ENCODE results near the gene CAMTA1.
"Not testable (repeated sequence)": the region's sequence is repeated elsewhere in the genome, so short reads cannot be mapped to it uniquely, and the experiment has no call there.

CAMTA1 gene

GRCh38 chr1:7135493-7135892, 350.2 kb downstream of the CAMTA1 start:
- no peak for DNase-seq (ENCODE audit: low read depth)
- no peak for TF ChIP-seq CTCF (conservative IDR thresholded peaks at IDR 0.05; ENCODE audit: low read depth, low read length)
- no peak overlapping the region for H3K4me3 ChIP-seq (ENCODE audit: low read depth, low read length)

- H3K4me3 ChIP-seq (ENCODE audit: low read depth, low read length): no peak overlapping the region
- TF ChIP-seq CTCF (conservative IDR thresholded peaks at IDR 0.05; ENCODE audit: low read depth, low read length): no peak
- no peak for DNase-seq (ENCODE audit: low read depth)
These were observed 351.1 kb downstream of the CAMTA1 start for GRCh38 chr1:7136166-7136953.

- TF ChIP-seq CTCF (conservative IDR thresholded peaks at IDR 0.05; ENCODE audit: low read depth, low read length): no peak
- DNase-seq (ENCODE audit: low read depth): no peak
- no peak overlapping the region for H3K4me3 ChIP-seq (ENCODE audit: low read depth, low read length)
These were observed 355.0 kb downstream of the CAMTA1 start for GRCh38 chr1:7140251-7140650.

- H3K4me3 ChIP-seq (ENCODE audit: low read depth, low read length): no peak overlapping the region
- DNase-seq (ENCODE audit: low read depth): no peak
- no peak for TF ChIP-seq CTCF (conservative IDR thresholded peaks at IDR 0.05; ENCODE audit: low read depth, low read length)
These were observed 360.7 kb downstream of the CAMTA1 start for GRCh38 chr1:7145947-7146346.

- DNase-seq (ENCODE audit: low read depth): no peak
- H3K4me3 ChIP-seq (ENCODE audit: low read depth, low read length): no peak overlapping the region
- TF ChIP-seq CTCF (conservative IDR thresholded peaks at IDR 0.05; ENCODE audit: low read depth, low read length): no peak
These were observed 361.5 kb downstream of the CAMTA1 start for GRCh38 chr1:7146710-7147109.

GRCh38 chr1:7147581-7148282, 362.5 kb downstream of the CAMTA1 start:
- H3K4me3 ChIP-seq (ENCODE audit: low read depth, low read length); DNase-seq (ENCODE audit: low read depth): not testable (repeated sequence)

GRCh38 chr1:7149080-7149838, 364.0 kb downstream of the CAMTA1 start:
- peak; percentile 1 for TF ChIP-seq CTCF (conservative IDR thresholded peaks at IDR 0.05; ENCODE audit: low read depth, low read length)
- peak; percentile 62 for DNase-seq (ENCODE audit: low read depth)
- H3K4me3 ChIP-seq (ENCODE audit: low read depth, low read length): peak overlapping the region; percentile 35

All from choroid plexus epithelial cell (primary cell).